CD4-positive, alpha-beta T cell treated with Interleukin-4 for 1 hour (primary cell): ENCODE results near the gene PROZ.

Experiments
- DNase-seq, 2 donors: peaks; one replicate each; pipeline ENCODE4 v3.0.0-alpha.2; 2020 to 2022

Gene PROZ

GRCh38 chr13:113208421-113209335 lies 50.2 kb downstream of the PROZ start, which contains the start of gene PCID2:
TSS of gene PCID2 (minus strand) at chr13:113208669. CDS start at chr13:113208634, 35 bp downstream.
- peak; percentile 89 to 92 for DNase-seq

GRCh38 chr13:113209336-113209758 lies 50.9 kb downstream of the PROZ start, which contains the start of gene CUL4A:
TSS of gene CUL4A (plus strand) at chr13:113209613. CDS start at chr13:113209628, 15 bp downstream.
- peak; percentile 69 to 78 for DNase-seq

GRCh38 chr13:113209759-113210421 lies 51.4 kb downstream of the PROZ start:
- DNase-seq = peak; percentile 78 to 81

GRCh38 chr13:113210833-113211232 lies 52.4 kb downstream of the PROZ start:
- no peak for DNase-seq

- DNase-seq = peak in 1 of 2 donors; percentile 19
Measured at GRCh38 chr13:113211774-113212173, 53.3 kb downstream of the PROZ start.

GRCh38 chr13:113216254-113217048 lies 58.0 kb downstream of the PROZ start:
- no peak for DNase-seq

- no peak for DNase-seq
Measured at GRCh38 chr13:113218586-113218985, 60.1 kb downstream of the PROZ start.

GRCh38 chr13:113219256-113219940 lies 61.0 kb downstream of the PROZ start:
- DNase-seq = no peak

GRCh38 chr13:113220141-113220598 lies 61.7 kb downstream of the PROZ start:
- no peak for DNase-seq

- no peak for DNase-seq
Measured at GRCh38 chr13:113220877-113221276, 62.4 kb downstream of the PROZ start.
